GM21619 (cell line): ENCODE measurements around the gene GRAP.

ENCODE experiments used
- ATAC-seq: cut with Tn5 transposase; IDR thresholded peaks from one replicate; pipeline ENCODE4 v1.9.1; 2021; ENCODE audit not compliant: unreplicated experiment

The GRAP gene

DNA sequence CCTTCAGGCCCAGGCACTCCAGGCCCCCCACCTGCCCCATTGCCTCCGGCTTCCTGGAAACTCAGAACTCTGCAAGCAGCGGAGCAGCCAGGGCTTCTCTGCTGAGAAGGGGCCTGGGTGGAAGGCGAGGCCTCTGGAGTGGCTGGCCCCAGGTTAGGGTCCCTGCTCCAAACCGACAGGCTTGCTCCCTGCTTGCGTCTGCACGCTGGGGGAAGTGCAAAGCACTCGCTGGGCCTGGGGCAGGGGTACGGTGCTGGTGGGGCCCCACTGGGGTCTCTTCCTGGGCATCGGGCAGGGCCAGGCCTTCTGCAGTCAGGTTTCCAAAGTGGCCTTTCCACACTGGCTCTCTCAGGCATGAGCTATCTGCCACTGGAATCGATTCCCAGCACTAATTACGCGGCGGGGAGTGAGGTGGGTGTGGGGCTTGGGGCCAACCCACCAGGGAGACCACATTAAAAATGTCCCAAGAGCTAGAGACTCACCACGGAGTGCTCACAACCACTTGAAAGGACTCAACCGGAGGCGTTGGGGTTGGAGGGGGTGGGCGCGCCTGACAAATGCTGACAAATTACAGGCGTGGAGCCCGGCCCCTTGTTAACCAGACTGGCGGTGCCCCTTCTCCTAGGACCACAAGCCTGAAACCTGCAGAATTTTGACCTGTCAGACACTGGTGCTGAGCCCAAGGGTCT is 60.1 kb downstream of the GRAP start:
- no peak for ATAC-seq

DNA sequence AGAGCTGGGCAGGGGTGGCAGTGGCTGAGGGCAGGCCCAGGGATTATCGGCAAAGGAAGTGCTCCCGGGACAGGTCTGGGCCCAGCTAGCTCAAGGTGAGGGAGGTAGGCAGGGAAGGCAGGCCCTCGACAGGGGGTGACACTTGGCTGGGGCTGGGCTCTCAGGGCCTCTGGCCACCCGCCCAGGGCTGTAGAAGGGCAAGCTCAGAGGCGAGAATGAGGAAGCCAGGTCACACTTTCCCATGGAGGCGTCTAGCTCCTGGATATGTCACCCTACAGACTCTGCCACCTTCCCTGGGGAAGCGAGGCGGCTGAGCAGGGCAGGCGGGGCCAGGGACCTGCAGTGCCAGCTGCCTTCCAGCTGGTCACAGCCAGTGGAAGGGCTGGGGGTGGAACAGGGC is 61.3 kb downstream of the GRAP start:
- no peak for ATAC-seq

DNA sequence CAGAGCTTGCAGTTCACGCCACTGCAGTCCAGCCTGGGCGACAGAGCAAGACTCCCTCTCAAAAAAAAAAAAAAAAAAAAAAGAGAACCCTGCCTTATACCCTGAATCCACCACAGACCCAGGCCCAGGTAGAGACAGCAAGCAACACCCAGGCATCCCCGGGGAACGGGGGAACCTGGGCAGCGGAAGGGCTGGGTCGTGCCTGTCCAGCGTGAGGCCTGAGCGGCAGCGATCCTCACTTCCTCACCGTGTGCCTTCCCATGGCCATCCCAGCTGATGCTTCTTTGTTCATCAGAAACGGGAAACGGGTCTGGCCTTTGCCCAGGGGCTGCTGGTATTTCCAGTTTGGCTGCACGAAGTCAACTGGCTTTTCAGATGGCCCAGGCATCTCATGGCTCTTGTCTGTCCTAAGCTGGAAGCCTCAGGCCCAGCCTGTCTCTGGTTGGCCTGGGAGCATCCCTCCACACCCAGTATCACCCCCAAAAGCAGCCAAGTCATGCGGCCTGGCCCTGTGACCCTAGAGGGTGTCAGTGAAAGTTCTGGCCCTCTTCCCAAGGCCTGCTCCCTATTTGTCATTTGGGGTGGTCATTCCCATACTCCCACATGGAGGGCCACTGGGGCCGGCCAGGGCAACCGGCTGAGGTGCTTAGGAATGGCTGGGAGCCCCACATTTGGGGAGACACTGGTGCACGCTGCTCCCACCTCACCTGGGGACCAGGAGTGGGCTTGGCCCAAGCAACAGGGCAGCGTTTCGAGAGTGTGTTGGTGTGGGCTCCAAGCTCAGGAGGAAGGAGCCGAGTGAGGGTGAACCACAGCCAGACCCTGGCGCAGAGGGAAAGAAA is 62.3 kb downstream of the GRAP start:
- ATAC-seq: no peak

DNA sequence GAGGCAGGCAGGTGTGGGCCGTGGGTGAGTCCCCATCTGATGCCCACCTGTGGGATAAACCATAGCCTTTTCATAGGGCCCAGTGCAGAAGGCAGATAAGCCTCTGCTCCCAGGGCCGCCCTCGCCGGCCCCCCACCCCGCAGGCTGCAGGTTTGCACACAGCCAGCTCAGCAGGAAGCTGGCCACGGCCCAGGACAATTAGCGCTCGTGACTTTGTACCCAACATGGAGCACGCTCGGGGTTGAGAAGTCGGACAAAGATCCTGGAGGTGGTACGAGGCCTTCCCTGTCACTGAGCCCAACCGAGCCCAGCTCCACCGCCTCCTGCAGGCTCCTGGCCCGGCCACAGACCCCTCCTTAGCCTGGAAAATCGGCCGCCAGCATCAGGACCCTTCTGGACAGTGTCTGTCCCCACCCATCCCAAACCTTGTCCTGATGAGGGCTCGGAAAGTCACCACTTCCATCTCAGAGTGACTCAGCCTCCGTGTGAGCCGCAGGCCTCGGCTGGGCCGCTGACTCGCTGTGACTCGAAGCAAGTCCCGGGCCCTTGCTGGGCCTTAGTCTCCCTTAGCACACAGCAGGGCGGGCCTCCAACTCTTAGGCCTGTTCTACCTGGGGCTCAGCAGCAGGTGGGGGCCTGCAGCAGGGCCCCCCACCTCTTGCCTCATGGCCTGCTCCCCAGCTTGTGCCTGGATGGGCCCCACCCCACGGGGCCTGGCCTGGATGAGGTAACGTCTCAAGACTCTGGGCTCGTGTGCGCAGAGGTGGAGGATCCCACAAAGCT is 64.9 kb downstream of the GRAP start:
- no peak for ATAC-seq

DNA sequence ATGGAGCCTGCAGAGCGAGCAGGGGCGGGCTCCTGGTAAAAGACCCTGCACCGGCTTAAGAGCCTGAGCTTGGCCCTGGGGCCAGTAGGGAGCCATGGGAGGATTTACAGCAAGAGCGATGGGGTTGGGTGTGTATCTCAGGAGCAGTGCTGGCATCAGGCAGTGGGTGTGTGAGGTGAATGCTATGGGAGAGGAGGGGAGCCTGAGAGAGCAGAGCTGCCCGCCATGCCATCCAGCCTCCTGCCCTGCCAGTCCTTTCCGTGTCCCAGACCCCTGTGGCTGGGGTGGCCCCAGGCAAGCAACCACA is 65.5 kb downstream of the GRAP start:
- no peak for ATAC-seq

DNA sequence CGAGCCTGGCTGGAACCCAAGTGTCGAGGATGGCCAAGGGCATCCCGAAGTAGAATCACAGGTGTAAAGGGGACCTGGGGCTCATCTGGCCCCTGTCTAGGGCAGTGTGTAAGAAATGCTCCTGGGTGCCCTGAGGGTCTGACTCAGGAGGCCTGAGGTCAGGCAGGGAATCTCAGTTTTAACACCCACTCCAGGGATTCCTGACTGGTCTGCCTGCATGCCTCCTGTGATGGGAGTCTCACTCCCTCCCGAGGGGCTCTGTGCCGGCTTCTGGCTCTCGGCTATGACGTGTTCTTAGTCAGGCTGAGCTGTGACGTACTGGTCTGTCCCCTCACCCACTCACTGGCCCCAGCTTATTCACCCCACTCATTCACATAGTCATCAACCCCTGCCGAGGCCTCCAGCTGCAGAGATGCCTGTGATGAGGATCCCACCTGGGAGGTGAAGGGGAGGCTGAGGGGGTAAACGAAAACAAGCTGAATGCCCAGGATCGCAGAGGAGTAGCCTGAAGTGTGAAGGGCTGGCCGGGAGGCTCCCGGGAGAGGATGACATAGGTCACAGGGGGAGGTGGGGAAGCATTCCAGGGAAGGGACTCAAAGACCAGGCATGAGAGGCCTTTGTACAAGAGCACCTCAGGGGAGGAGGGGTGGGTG is 65.9 kb downstream of the GRAP start:
- ATAC-seq: no peak

DNA sequence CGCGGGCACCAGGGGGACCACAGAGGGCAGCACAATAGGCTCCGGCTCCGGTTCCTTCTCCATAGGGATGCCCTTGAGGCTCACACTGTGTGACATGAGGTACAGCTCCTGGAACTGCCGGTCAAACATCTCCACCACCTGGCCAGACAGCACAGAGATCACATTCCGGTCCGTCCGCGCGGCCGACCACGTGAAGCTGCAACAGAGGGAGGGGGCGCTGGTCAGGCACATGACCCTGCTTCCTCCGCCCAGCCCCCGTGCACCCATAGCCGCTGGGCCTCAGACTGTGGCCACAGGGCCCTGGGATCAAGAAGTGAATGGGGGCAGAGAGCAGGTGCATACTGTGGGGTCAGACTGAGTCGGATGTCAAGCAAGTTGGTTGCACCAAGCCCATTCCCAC is 68.1 kb downstream of the GRAP start:
- no peak for ATAC-seq

DNA sequence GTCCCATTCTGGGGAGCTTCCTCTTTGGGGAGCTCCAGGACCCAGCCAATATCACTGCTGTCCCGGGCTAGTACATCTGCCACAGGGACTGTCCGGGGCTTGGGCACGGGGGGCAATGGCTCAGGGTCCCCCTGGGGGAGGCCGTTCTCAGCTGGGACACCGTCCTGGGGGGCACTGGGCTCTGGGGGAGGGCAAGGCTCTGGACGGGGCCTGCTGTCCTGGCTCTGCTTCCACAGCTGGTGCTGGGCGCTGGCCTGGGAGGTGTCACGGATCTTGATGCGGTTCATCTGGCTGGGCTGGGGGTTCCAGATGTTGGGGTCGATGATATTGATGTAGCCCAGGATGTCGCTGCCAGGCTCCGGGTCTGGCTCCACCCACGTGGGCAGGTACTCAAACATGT is 68.7 kb downstream of the GRAP start:
- ATAC-seq: no peak

DNA sequence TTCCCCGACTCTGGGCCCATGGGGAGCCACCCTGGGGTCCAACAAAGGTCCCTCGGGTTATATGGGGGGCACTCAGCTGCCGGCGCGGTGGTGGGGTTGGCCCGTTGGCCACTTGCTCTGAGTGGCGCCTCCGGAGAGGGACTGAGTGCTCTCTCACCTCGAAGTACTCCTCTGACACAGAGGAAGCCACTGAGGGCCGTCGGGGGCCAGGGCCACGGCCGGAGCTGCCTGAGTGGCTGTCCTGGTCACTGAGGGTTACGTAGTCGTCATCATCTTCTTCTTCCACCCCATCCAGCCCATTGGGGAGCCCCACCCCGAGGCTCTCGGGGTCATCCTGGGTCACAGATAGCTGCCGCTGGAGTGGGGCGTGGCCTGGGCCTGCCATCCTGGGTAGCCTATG is 69.1 kb downstream of the GRAP start:
- no peak for ATAC-seq

DNA sequence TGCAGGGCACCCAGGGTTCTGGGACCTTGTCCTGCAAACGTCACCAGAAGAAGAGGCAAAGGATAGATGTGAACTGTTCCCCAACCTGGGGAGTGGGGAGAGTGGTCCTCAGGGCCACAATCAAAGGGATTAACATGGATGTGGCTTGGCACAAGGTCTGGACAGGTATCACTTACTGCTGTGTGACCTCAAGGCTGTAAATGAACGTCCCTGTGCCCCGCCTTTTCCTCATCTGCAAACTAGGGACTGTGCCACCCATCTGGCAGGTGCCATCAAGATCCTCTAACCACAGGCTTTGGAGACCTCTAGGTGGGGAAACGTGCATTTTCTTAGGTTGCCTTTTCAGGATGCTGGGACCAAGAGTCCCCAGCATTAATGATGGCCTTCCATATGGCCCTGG is 69.7 kb downstream of the GRAP start:
- no peak for ATAC-seq

DNA sequence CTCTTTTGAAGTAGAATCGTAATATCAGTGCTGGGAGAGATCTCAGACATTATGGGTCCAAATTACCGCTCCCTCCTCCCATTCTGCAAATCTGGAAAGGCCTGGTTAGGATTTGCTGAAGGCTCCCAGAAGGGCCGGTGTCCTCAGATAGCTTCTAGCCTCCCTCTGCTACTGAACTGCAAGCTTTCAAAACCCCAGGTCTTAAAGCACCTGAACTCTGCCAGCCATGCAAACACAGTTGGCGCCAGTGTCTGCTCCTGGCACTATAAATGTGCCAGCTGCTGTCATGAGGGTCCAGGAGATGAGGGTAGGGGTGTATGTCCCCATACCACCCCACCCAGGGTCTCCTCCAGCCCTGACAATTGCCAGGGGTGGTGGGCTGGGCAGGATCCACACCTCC is 70.6 kb downstream of the GRAP start:
- ATAC-seq: no peak

DNA sequence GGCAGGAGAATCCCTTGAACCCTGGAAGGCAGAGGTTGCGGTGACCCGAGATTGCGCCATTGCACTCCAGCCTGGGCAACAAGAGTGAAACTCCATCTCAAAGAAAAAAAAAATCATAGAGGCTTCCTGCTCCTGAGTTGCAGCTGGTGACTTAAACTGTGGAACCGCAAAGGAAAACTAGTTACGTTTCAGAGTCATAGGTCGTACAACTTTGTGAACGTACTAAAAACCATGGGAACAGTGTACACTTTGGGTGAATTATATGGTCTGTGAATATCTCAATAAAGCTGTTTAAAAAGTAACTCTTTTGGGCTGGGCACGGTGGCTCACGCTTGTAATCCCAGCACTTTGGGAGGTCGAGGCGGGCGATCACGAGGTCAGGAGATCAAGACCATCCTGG is 71.2 kb downstream of the GRAP start:
- no peak for ATAC-seq

DNA sequence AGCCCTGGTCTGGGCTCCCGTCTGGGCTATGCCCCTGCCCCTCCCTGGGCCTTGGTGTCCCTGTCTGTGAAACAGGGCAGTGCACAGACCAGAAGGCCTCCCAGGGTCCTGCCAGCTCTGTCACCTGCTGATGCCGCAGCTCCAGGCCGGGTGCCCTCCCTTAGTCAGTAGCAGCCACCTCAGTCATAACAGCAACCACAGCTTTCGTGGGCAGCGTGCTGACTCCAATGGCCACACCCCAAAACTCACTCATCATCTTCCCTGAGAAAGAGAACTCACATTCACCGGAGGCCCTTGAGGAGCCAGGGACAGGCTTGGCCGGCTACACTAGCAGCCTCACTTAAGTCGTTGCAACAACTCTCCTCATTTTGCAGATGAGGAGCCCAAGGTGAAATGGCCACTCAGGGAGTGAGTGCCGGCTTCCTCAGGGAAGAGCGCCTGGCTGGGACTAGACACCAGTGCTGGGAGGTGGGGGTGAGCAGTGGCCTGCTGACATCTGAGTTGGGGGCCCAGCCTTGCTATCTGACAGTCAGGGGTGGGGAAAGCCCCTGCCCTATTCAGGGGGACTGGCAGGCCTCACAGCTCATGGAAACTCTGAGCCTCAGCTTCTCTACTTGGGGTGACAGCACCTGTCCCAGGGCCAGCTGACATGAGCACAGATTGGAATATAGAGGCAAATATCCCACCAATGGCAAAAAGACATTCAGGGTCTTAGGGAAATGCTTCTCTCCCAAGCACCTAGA is 72.2 kb downstream of the GRAP start:
- ATAC-seq: no peak

DNA sequence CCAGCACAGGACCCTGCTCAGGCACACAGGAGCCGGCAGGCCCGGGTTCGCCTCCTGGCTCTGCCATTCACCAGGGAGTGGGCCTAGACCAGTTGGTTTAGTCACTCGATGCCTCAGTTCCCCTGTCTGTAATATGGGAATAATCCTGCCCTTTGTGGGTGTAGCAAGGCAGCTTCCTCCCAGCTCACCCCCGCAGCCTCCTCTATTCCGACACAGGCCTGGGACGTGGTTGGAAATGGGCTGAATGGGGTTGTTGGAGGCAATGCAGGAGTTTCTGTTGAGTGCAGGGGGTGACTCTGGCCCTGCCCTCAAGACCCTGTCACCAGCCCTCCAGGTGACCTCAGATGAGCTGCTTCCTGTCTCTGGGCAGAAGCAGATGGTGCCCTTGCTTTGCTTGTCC is 75.0 kb downstream of the GRAP start:
- ATAC-seq: no peak
